ENCODE results near the gene LINC01488. TPM values are rescaled to one million over a fixed set of nuclear protein-coding genes. Genes with fewer than 3 reads are reported as not detected.

LINC01488 gene
- total and polyA plus RNA-seq, 4 donors = not detected

DNA sequence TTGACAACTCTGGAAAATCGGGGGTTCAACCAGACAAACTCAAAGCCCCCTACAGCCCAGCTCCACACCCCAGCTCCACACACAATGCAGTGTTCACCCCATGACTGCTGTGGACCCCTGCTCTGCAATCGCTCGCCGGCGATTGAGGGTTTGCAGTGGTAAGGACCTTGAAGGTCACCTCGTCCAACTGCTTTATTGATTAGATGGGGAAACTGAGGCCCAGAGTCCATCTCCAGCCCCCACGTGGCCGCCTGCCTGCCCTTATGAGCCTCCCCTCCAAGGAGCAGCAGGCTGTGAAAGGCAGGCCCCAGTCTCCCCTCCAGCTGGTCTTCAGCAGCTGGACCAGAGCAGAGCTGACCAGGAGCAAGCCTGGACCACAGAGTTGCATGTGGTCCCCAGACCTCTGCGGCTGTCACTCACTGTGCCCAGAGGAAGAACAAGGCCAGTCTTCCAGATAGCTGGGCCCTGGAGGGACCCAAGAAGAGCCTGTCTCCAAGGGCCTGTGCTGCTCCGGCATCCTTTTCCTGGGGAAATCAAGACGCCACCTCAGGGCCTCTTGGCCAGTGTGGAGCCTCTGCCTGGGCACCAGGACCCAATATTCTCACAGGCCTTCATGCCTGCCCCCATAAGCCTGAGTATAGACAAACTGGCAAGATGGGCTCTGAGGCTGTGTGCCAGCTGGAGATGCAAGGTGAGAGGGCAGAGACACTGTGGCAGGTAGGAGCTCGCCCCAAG lies 8.8 kb upstream of the LINC01488 start:
- DNase-seq = peak; percentile 39 to 52
- no peaks in the 10 kb centered on the region for H3K27me3 ChIP-seq (ENCODE audit: control insufficient read depth in 1 of 2, insufficient read depth in 2 of 2, low read length in 1 of 2)
- H3K27ac ChIP-seq (ENCODE audit: low read depth in 1 of 2, low read length in 2 of 2) = no peak overlapping the region
- no peak for ATAC-seq (ENCODE audit: low FRiP score)
- no peak overlapping the region for H3K4me3 ChIP-seq (ENCODE audit: low read length in 2 of 2)
- 95% methylated on average over 12 of the region's 12 CpGs for WGBS, 2 donors
- intact Hi-C loops (cut with DNase I) = no loop called here
- peaks cover 2% of the 10 kb centered on the region for H3K9me3 ChIP-seq (ENCODE audit: control insufficient read depth, low read length)
- no peaks in the 10 kb centered on the region for H3K4me1 ChIP-seq (ENCODE audit: control insufficient read depth in 1 of 2, insufficient read depth in 2 of 2, low read length in 2 of 2)
- no peaks in the 10 kb centered on the region for H3K36me3 ChIP-seq (ENCODE audit: control insufficient read depth in 1 of 2, insufficient read depth in 2 of 2, low read length in 1 of 2)

DNA sequence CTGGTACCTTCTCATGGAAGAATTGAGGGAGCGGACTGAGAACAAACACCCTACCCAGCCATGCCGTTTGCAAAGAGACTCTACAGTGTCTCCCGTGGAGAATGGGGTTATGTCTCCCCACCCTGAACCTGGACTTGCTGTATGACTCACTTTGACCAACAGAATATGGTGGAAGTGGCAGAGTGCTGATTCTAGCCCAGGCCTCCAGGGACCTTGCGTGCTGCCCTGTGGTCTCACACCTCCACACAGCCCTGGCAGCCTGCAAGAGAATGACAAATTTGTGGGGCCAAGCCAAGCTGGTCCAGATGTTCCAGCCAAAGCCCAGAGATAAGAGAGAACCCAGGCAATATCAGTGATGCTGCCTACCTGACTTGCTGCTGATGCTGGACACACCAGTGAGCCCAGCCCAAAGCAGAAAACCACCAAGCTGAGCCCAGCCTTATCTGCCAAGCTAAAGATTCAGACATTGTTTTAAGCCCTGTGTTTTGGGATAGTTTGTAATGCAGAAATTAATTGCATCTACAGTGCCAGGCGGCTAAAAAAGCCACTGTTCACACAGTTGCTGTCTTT lies 8.1 kb upstream of the LINC01488 start:
- H3K27me3 ChIP-seq (ENCODE audit: control insufficient read depth in 1 of 2, insufficient read depth in 2 of 2, low read length in 1 of 2) = no peaks in the 10 kb centered on the region
- no peaks in the 10 kb centered on the region for H3K4me1 ChIP-seq (ENCODE audit: control insufficient read depth in 1 of 2, insufficient read depth in 2 of 2, low read length in 2 of 2)
- no peak for ATAC-seq (ENCODE audit: low FRiP score)
- no peak overlapping the region for H3K4me3 ChIP-seq (ENCODE audit: low read length in 2 of 2)
- H3K36me3 ChIP-seq (ENCODE audit: control insufficient read depth in 1 of 2, insufficient read depth in 2 of 2, low read length in 1 of 2) = no peaks in the 10 kb centered on the region
- no peak overlapping the region for H3K27ac ChIP-seq (ENCODE audit: low read depth in 1 of 2, low read length in 2 of 2)
- intact Hi-C loops (cut with DNase I) = no loop called here
- H3K9me3 ChIP-seq (ENCODE audit: control insufficient read depth, low read length) = peaks cover 2% of the 10 kb centered on the region
- DNase-seq = peak; percentile 16 to 27
- 98 to 99% methylated on average over 5 of the region's 5 CpGs for WGBS, 2 donors

DNA sequence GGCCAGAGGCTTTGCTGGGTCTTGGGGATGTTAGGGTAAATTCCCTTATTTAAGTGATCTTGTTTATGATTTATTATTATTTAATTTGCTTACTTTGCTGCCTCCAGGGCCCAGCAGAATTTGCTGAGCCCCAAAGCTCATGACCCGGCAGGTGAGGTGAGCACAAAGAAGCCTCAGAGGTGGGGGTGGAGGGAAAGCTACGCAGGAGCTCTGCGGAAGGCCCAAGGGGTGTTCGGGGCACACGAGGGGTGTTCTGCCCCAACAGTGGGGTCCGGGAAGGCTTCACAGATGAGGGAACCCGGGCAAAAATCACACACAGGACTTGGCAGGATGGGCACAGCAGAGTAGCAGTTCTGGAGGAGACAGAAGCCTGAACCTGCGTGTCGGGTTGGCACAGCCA lies 6.7 kb upstream of the LINC01488 start:
- no peak for ATAC-seq (ENCODE audit: low FRiP score)
- H3K27ac ChIP-seq (ENCODE audit: low read depth in 1 of 2, low read length in 2 of 2) = no peak overlapping the region
- no peak overlapping the region for H3K4me3 ChIP-seq (ENCODE audit: low read length in 2 of 2)
- intact Hi-C loops (cut with DNase I) = no loop called here
- 96 to 100% methylated on average over 9 of the region's 9 CpGs for WGBS, 2 donors
- peak; percentile 17 to 45 for DNase-seq
- no peaks in the 10 kb centered on the region for H3K4me1 ChIP-seq (ENCODE audit: control insufficient read depth in 1 of 2, insufficient read depth in 2 of 2, low read length in 2 of 2)
- H3K36me3 ChIP-seq (ENCODE audit: control insufficient read depth in 1 of 2, insufficient read depth in 2 of 2, low read length in 1 of 2) = no peaks in the 10 kb centered on the region
- peaks cover 2% of the 10 kb centered on the region for H3K9me3 ChIP-seq (ENCODE audit: control insufficient read depth, low read length)
- H3K27me3 ChIP-seq (ENCODE audit: control insufficient read depth in 1 of 2, insufficient read depth in 2 of 2, low read length in 1 of 2) = no peaks in the 10 kb centered on the region

DNA sequence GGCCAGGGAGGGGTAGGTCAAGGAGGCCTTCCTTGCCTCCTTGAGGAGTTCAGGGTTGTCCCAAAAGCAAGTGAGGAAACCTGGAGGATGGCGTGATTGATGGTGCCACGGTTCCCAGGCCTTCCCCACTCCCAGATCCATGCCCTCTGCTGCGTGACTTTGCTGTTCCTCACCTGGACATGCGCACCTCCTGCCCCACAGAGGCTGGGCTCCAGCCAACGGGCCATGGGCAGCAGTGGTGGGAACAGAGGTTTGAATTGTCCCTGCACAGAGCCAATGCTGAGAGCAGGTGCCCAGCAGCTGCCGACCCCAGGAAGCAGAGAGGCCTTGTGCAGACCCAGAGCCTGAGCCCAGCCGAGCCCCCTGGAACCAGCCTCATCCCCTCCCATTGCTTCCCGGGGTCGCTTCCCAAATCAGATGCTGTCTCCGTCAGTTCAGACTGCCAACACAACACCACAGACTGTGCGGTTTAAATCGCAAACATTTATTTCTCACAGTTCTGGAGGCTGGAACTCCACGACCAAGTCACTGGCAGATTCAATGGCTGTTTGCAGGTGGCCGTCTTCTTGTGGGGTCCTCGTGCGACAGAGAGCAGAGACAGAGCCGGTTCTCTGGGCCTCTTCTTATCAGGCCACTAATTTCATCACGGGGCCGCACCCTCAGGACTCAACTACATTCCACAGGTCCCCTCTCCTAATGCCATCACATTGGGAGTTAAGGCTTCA lies 6.2 kb upstream of the LINC01488 start:
- intact Hi-C loops (cut with DNase I) = no loop called here
- 96 to 98% methylated on average over 19 of the region's 19 CpGs for WGBS, 2 donors
- no peaks in the 10 kb centered on the region for H3K36me3 ChIP-seq (ENCODE audit: control insufficient read depth in 1 of 2, insufficient read depth in 2 of 2, low read length in 1 of 2)
- no peaks in the 10 kb centered on the region for H3K27me3 ChIP-seq (ENCODE audit: control insufficient read depth in 1 of 2, insufficient read depth in 2 of 2, low read length in 1 of 2)
- DNase-seq (peak; percentile 26 to 62), ATAC-seq (ENCODE audit: low FRiP score) (no peak)
- no peak overlapping the region for H3K27ac ChIP-seq (ENCODE audit: low read depth in 1 of 2, low read length in 2 of 2)
- H3K4me1 ChIP-seq (ENCODE audit: control insufficient read depth in 1 of 2, insufficient read depth in 2 of 2, low read length in 2 of 2) = no peaks in the 10 kb centered on the region
- no peak overlapping the region for H3K4me3 ChIP-seq (ENCODE audit: low read length in 2 of 2)
- peaks cover 2% of the 10 kb centered on the region for H3K9me3 ChIP-seq (ENCODE audit: control insufficient read depth, low read length)

DNA sequence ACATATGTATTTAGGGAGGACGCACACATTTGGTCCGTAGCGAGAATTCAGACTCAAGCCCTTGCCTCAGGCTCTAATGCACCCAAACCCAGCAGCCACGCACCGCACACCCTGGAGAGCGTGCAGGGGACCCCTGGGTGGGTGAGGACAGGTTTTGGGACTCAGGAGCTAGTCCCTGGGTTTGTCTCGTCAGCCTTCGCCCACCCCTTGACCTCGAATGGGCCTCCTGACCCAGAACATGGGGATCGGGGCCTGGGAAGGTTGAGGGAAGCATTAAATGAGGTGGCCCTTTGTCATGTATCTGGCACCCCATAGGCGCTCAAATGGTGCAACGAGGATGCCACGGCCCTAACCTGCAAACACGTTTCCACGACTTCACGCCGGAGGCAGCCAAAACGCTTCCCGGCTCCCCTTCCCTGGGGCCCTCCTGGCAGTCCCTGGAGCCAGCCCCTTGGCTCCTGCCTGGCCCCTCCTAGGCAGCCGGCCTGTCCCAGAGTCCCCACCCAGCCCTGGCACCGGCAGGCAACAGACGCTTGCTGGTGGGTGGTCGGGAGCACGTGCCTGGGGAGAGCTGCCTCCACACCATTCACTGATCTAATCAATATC lies 5.5 kb upstream of the LINC01488 start:
- no peak overlapping the region for H3K27ac ChIP-seq (ENCODE audit: low read depth in 1 of 2, low read length in 2 of 2)
- ATAC-seq (ENCODE audit: low FRiP score) (no peak), DNase-seq (peak; percentile 33 to 63)
- WGBS, 2 donors = 87 to 88% methylated on average over 24 of the region's 24 CpGs
- H3K27me3 ChIP-seq (ENCODE audit: control insufficient read depth in 1 of 2, insufficient read depth in 2 of 2, low read length in 1 of 2) = no peaks in the 10 kb centered on the region
- no peaks in the 10 kb centered on the region for H3K36me3 ChIP-seq (ENCODE audit: control insufficient read depth in 1 of 2, insufficient read depth in 2 of 2, low read length in 1 of 2)
- no peak overlapping the region for H3K4me3 ChIP-seq (ENCODE audit: low read length in 2 of 2)
- H3K4me1 ChIP-seq (ENCODE audit: control insufficient read depth in 1 of 2, insufficient read depth in 2 of 2, low read length in 2 of 2) = no peaks in the 10 kb centered on the region
- intact Hi-C loops (cut with DNase I) = no loop called here
- H3K9me3 ChIP-seq (ENCODE audit: control insufficient read depth, low read length) = peaks cover 2% of the 10 kb centered on the region

DNA sequence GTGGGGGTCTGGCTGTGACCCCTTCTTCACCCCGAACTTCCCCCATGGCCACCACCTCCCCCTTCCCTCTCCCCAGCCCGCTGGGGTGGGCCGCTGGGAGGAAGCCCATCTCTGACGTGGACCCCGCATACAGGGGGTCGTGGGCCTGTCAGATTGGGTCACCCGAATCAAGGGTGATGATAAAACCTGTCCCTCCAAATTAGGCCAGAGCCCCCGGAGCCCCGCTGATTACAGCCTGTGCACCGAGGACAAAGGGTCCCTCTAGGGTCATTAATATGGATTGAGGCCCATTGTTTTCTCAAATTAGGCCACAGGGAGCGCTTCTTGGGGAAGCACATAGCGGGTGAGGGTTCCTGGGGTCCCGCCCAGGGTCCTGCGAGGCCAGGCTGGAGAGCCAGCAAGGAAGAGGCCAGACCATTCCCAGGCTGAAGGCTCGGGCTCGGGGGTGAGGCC lies 4.9 kb upstream of the LINC01488 start:
- no peaks in the 10 kb centered on the region for H3K36me3 ChIP-seq (ENCODE audit: control insufficient read depth in 1 of 2, insufficient read depth in 2 of 2, low read length in 1 of 2)
- DNase-seq = peak in 1 of 2 donors; percentile 44
- no peaks in the 10 kb centered on the region for H3K4me1 ChIP-seq (ENCODE audit: control insufficient read depth in 1 of 2, insufficient read depth in 2 of 2, low read length in 2 of 2)
- no peak for ATAC-seq (ENCODE audit: low FRiP score)
- no peaks in the 10 kb centered on the region for H3K27me3 ChIP-seq (ENCODE audit: control insufficient read depth in 1 of 2, insufficient read depth in 2 of 2, low read length in 1 of 2)
- H3K27ac ChIP-seq (ENCODE audit: low read depth in 1 of 2, low read length in 2 of 2) = no peak overlapping the region
- 94 to 96% methylated on average over 16 of the region's 16 CpGs for WGBS, 2 donors
- peaks cover 2% of the 10 kb centered on the region for H3K9me3 ChIP-seq (ENCODE audit: control insufficient read depth, low read length)
- intact Hi-C loops (cut with DNase I) = no loop called here
- no peak overlapping the region for H3K4me3 ChIP-seq (ENCODE audit: low read length in 2 of 2)

DNA sequence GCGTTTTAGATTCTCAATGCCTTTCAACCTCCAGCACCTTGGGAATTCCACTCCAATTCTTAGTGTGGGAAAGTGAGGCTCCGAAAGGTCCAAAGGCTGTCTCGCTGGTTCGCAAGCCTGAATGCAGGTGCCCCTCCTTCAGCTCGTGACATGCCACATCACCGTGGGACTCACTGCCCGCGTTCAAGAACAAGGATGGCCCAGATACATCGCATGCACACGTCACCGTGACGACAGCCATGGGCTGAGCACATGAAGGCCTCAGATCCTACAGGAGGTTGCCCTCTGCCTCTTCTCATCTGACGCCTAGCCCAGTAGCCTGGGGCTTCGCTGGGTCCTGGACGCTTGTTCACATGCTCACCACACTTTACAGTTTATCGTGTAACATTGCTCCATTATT lies 4.4 kb upstream of the LINC01488 start:
- 94 to 98% methylated on average over 16 of the region's 16 CpGs for WGBS, 2 donors
- Histone ChIP-seq H3K27me3 (ENCODE audit: control insufficient read depth in 1 of 2, insufficient read depth in 2 of 2, low read length in 1 of 2) (no peaks in the 10 kb centered on the region), H3K9me3 (ENCODE audit: control insufficient read depth, low read length) (peaks cover 2% of the 10 kb centered on the region), H3K36me3 (ENCODE audit: control insufficient read depth in 1 of 2, insufficient read depth in 2 of 2, low read length in 1 of 2) (no peaks in the 10 kb centered on the region), H3K4me3 (ENCODE audit: low read length in 2 of 2) (no peak overlapping the region), H3K4me1 (ENCODE audit: control insufficient read depth in 1 of 2, insufficient read depth in 2 of 2, low read length in 2 of 2) (no peaks in the 10 kb centered on the region), H3K27ac (ENCODE audit: low read depth in 1 of 2, low read length in 2 of 2) (no peak overlapping the region)
- intact Hi-C loops (cut with DNase I) = no loop called here
- DNase-seq = peak; percentile 34 to 67
- no peak for ATAC-seq (ENCODE audit: low FRiP score)

DNA sequence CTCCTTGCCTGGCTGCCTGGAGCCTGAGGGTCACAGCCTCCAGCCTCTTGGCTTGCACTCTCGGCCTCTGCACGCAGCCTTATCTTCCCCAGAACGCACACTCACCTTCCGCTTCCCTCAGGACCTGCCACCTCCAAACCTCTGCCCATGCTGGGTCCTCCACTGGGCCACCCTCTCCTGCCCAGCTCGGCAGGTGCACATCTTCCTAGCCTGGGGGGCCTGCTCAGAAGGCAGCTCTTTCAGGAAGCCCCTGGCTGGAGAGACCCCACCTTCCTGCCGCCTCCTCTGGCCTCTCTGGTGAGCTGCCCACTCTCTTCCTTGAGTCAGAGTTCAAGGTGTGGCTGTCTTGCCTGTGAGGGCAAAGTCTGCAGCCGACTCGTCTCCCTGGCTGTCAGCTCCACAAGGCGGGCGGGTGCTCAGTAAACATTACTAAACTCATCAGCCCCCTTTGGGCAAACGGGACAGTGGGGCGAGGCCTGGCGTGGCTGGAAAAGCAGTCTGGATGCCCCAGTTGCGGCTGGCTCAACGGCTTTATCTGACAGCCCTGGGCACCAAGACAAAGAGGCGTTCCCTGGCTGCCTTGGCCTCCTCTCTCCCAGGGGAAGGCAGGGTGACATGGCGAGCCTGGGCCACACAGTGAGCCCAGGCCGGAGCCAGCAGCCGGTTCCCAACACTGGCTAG lies 1.7 kb upstream of the LINC01488 start:
- H3K4me1 ChIP-seq (ENCODE audit: control insufficient read depth in 1 of 2, insufficient read depth in 2 of 2, low read length in 2 of 2) = no peaks in the 10 kb centered on the region
- H3K27me3 ChIP-seq (ENCODE audit: control insufficient read depth in 1 of 2, insufficient read depth in 2 of 2, low read length in 1 of 2) = no peaks in the 10 kb centered on the region
- WGBS, 2 donors = 22 to 28% methylated on average over 19 of the region's 19 CpGs
- H3K4me3 ChIP-seq (ENCODE audit: low read length in 2 of 2) = no peak overlapping the region
- ATAC-seq (ENCODE audit: low FRiP score) (peak; percentile 58), DNase-seq (peak; percentile 56 to 78)
- no peaks in the 10 kb centered on the region for H3K36me3 ChIP-seq (ENCODE audit: control insufficient read depth in 1 of 2, insufficient read depth in 2 of 2, low read length in 1 of 2)
- no peaks in the 10 kb centered on the region for H3K9me3 ChIP-seq (ENCODE audit: control insufficient read depth, low read length)
- intact Hi-C loops (cut with DNase I) = no loop called here
- H3K27ac ChIP-seq (ENCODE audit: low read depth in 1 of 2, low read length in 2 of 2) = no peak overlapping the region

Data from aorta (tissue), 5 donors.